Ecto neural progenitor cell (in vitro differentiated cells): ENCODE measurements around the gene MAN2A1.
A peak's percentile ranks its signal among the peaks of the same experiment; 100 is the strongest.
"Not testable (repeated sequence)": the region's sequence is repeated elsewhere in the genome, so short reads cannot be mapped to it uniquely, and the experiment has no call there.

ENCODE experiments used
- DNase-seq: peaks from one replicate; pipeline ENCODE4 v3.0.0-alpha.2; 2018; ENCODE audit warnings: low spot score

MAN2A1 gene

GRCh38 chr5:109826426-109826825 lies 136.7 kb downstream of the MAN2A1 start:
- DNase-seq, result no peak

DNA sequence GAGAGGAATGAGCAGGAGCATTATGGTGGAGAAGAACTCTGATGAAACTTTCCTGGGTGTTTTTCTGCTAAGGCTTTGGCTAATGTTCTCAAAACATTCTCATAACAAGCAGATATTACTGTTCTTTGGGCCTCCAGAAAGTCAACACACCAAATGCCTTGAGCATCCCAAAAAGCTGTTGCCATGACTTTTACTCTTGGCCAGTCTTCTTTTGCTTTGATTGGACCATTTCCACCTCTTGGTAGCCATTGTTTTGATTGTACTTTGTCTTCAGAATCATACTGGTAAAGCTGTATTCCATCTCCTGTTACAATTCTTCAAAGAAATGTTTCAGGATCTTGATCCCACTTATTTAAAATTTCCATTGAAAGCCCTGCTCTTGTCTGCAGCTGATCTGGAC lies 139.6 kb downstream of the MAN2A1 start:
- no peak for DNase-seq

GRCh38 chr5:109830955-109831502 lies 141.3 kb downstream of the MAN2A1 start:
- DNase-seq, result no peak

DNA sequence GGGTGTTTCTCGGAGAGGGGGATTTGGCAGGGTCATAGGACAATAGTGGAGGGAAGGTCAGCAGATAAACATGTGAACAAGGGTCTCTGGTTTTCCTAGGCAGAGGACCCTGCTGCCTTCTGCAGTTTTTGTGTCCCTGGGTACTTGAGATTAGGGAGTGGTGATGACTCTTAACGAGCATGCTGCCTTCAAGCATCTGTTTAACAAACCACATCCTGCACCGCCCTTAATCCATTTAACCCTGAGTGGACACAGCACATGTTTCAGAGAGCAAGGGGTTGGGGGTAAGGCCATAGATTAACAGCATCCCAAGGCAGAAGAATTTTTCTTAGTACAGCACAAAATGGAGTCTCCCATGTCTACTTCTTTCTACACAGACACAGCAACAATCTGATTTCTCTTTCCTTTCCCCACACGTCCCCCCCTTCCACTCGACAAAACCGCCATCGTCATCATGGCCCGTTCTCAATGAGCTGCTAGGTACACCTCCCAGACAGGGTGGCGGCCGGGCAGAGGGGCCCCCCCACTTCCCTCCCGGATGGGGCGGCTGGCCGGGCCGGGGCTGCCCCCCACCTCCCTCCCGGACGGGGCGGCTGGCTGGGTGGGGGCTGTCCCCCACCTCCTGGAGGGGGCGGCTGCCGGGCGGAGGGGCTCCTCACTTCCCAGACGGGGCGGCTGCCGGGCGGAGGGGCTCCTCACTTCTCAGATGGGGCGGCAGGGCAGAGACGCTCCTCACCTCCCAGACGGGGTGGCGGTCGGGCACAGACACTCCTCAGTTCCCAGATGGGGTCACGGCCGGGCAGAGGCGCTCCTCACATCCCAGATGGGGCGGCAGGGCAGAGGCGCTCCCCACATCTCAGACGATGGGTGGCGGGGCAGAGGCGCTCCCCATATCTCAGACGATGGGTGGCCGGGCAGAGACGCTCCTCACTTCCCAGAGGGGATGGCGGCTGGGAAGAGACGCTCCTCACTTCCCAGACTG lies 142.8 kb downstream of the MAN2A1 start:
- not testable (repeated sequence) for DNase-seq

- DNase-seq, result no peak
These were observed 144.2 kb downstream of the MAN2A1 start for GRCh38 chr5:109833946-109834345.

DNA sequence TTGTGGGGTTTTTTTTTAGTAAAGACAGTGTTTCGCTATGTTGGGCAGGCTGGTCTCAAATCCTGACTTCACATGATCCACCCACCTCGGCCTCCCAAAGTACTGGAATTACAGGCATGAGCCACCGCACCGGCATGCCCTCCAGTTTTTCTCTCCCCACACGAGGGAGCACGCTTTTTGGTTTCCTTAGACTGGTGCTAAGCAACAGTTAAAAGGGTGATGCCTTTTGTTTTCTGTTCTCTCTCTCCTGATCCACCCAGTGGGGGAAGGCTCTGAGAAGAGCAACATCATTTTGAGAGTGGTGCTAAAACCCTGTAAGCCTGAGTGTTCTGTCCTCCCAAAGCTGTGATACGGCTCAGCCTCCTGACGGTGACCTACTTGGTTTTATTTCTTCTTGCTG lies 146.6 kb downstream of the MAN2A1 start:
- DNase-seq, result peak; percentile 53

DNA sequence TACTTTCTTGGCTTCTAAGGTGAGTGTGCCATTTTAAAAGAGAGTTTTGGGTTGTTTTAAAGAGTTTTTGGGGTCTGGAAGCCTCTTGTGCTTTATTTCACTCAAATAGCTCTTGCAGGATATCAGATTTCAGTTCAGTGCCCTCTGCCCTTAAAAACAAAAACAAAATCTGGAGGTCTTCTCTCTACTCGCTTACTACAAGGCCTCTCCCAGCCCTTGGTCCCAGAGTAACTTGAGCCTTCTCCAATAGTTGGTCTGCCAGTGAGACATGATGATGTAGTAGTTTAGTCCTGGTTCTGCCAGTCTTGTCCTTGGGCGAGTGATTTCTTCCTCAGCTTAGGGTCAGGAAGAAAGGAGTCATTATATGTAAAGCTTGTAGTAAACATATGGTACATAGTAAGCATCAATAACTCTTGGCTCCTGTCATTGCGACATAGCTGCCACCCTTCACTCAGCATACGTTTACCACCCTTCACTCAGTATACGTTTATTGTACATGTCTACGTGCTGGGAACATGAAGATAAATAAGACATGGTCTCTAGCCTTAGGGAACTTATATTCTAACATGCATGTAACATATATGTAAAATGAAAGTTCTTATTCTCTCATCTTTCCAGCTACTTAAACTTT lies 147.6 kb downstream of the MAN2A1 start:
- DNase-seq, result no peak

DNA sequence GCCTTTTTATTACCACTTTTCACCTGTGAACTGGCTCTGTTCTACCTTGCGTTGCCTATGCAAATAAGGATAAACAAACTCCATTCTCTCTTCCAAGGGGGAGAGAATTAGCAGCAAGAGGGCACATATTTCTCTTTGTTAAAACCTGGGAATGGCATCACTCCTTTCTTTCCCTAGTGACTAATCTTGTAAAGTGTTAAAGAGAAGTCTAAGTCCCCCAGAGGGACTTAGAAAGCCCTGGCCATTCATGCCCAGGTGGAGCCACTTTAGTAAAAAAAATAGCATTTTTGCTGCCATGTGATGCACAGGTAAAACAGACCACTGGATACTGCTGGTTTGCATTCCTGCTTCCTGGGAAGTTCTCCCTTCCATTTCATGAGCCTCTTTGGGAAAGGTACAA lies 148.4 kb downstream of the MAN2A1 start:
- DNase-seq, result no peak

- DNase-seq, result no peak
These were observed 154.4 kb downstream of the MAN2A1 start for GRCh38 chr5:109844148-109844547.

- no peak for DNase-seq
These were observed 155.0 kb downstream of the MAN2A1 start for GRCh38 chr5:109844695-109845094.

DNA sequence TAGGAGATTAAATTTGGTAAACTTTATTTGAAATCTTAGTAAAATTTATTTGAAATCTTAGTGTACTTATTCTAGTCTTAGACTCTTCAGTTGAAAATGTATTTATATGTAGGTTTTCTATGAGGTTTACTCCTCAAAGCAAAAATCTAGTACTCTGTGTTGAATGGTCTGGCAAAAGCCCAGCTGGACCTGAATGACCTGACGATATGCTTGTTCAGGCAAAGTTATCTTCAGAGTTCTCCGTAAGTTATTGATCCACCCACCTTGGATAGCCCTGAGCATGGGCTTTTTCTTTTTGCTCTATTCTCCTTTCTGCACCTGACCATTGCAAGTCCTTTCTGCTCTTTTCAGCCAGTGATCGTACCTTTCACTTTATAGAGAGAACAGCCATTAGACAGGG lies 158.4 kb downstream of the MAN2A1 start:
- no peak for DNase-seq

DNA sequence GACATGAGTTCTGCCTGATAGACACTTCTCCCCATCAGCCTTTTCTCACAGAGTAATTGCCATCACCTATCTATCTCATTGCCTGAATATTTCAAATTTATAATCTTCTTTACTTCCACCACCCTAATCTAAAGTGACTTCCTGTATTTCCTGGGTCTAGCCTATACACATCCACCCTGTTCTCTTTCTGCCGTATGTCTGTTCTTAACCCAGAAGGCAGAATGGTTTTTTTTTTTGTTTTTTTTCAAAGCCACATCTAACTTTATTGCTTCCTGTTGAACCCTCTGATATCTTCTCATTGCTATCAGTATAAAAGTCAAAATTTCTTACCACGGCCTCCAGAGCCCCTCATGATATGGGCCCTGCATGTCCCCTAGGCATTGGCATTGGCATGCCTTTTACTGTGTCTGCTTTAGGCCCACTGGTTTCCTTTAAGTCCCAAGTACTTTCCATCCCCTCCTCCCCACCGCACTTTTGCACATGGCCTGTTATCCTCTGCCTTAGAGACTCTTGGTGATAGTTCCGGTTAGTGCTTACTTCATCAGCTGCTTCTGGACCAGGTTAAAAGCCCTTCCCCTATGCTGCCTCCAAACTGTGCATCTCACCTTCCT lies 159.9 kb downstream of the MAN2A1 start:
- no peak for DNase-seq

GRCh38 chr5:109852371-109853155 lies 162.8 kb downstream of the MAN2A1 start:
- DNase-seq, result no peak

DNA sequence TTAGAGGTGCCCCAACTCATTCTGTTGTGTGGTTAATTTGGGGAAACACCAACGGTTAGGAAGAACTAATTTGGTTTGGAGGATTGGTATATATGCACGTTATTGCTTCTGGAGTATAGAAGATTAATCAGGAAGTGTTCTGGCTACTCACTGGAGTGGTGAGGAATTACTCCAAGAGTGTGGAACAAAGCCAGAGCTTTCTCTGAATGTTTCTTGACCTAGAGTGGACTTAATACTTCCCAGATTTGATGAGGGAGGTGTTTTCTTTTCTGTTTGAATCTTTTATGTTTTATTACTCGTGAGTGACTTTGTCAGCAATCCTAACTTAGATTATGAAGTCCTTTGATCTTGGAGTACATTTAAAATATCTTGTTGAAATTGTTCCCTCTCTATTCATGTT lies 163.7 kb downstream of the MAN2A1 start:
- DNase-seq, result no peak

GRCh38 chr5:109855056-109855455 lies 165.3 kb downstream of the MAN2A1 start:
- DNase-seq, result no peak

- DNase-seq, result no peak
These were observed 167.8 kb downstream of the MAN2A1 start for GRCh38 chr5:109857405-109858031.

DNA sequence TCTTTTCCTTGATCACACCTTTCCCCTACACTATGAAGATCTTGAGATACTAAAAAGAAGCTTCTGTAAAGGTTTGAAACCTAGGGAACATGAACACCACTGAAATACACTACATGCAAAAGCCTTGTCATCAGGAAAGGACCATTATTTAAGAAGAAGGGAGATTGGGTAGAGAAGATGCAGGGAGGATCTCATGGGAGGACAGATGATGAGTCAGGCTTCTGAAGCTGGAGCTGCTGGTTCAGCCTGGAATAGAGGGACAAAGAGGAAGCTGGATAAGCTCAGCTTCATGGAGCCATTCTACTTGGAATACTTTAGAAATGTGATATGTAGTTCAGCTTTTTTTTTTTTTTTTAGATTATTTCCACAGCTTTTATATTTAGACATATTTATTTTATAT lies 169.8 kb downstream of the MAN2A1 start:
- no peak for DNase-seq

DNA sequence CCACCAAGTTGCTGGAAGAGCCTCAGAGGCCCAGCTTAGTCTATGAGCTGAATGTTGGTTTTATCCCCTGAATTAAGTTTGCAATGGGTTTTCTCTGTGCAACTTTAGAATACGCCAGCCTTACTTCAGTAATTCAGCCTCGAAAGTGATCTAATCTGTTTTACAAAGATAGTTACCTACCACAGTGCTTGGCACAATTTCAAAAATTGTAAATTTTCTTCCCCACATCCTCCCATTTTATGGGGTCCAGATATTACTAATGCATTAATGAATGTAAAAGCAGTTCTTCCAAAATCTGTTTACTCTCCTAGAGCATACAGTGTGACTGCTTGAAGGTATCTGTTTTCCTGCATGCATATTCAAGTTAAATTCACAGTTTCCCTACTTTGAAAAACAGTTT lies 172.6 kb downstream of the MAN2A1 start:
- DNase-seq, result no peak

- no peak for DNase-seq
These were observed 174.0 kb downstream of the MAN2A1 start for GRCh38 chr5:109863752-109864151.

- DNase-seq, result no peak
These were observed 175.9 kb downstream of the MAN2A1 start for GRCh38 chr5:109865637-109866036.

DNA sequence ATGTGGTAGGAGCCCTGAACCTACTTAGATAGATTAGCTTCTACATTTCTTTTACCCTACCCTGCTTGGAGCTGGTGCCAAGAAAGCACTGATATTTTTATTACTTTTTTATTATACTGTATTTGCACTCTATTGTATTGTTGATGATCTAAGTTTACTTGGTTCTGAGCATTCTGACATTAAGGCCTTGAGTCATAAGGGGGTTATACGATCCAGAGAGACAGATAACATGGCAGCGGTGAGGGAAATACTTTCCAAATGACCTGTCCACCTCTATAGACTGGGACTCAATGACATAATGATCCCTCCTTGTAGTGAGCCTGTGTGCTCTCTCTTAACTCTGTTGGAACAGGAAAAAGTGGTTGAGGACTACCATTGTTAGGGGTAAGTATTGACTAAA lies 176.3 kb downstream of the MAN2A1 start:
- no peak for DNase-seq
